ENCODE data around the gene ZSCAN16.

- no peak for TF ChIP-seq CTCF (conservative IDR thresholded peaks at IDR 0.05 in 1 of 2, IDR thresholded peaks at IDR 0.05 in 1 of 2; ENCODE audit: extremely low read depth in 1 of 2, insufficient read depth in 1 of 2, low read depth in 1 of 2, low read length in 2 of 2)
- TF ChIP-seq EZH2 (IDR thresholded peaks at IDR 0.05; ENCODE audit: borderline replicate concordance, low read length): no peak
Measured at GRCh38 chr6:28135393-28135792, 11.0 kb downstream of the ZSCAN16 start.

All from mammary epithelial cell (primary cell).